ENCODE data around the gene SAMD14.

GRCh38 chr17:50144845-50145531 lies 15.0 kb upstream of the SAMD14 start:
- no peak for TF ChIP-seq CTCF (IDR thresholded peaks at IDR 0.05)
- TF ChIP-seq POLR2A (IDR thresholded peaks at IDR 0.05): no peak

All from heart left ventricle (tissue), 13 donors.